ENCODE results near the gene JUP.

DNA sequence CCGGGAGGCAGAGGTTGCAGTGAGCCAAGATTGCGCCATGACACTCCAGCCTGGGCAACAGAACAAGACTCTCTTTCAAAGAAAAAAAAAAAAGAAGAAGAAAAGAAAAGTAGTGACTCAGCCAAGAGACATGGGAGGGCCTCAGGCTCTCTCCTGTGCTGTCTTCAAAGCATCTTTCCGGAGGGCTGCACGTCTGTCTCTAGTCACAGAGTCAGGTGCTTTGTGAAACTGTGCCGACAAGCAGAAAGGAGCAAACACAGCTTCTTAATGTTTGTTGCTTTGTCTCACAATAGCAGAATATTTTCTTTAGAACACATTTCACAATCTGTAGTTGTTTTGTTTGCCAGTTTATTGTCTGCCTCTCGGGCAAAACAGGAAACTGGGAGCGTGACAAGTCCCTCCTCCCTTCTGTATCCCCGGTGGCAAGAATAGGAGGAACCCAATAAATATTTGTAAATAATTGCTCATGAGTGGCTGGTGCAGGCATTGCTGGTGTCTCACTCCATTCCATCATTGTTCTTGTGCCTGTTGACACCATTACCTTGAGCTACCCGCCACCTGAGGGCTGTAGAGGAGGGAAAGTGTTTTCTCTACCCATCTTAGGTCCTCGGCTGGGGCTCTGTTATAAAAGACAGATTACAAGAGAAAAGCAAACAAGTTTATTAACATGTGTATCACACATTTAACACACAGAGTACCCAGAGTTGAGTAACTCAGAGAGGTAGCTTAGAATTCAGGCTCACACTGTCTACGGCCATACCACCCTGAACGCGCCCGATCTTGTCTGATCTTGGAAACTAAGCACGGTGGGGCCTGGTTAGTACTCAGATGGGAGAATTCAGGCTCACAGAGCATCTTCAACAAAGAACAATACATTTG, 68.9 kb downstream of the JUP start:
- TF ChIP-seq POLR2A (IDR thresholded peaks at IDR 0.05; ENCODE audit: low read length) (no peak), GATA1 (IDR thresholded peaks at IDR 0.05; ENCODE audit: low read depth, low read length) (no peak)
